Measurements from ENCODE around the gene LTC4S. TPM values are rescaled to one million over a fixed set of nuclear protein-coding genes. Genes with fewer than 3 reads are reported as not detected.

Gene LTC4S
- total and polyA plus RNA-seq, 9 of the 15 experiments (the other 6 are each of a cell fraction or from before 2014, with no cell fraction given), result 0.17 to 0.77 (median 0.75) TPM; not detected in 6

DNA sequence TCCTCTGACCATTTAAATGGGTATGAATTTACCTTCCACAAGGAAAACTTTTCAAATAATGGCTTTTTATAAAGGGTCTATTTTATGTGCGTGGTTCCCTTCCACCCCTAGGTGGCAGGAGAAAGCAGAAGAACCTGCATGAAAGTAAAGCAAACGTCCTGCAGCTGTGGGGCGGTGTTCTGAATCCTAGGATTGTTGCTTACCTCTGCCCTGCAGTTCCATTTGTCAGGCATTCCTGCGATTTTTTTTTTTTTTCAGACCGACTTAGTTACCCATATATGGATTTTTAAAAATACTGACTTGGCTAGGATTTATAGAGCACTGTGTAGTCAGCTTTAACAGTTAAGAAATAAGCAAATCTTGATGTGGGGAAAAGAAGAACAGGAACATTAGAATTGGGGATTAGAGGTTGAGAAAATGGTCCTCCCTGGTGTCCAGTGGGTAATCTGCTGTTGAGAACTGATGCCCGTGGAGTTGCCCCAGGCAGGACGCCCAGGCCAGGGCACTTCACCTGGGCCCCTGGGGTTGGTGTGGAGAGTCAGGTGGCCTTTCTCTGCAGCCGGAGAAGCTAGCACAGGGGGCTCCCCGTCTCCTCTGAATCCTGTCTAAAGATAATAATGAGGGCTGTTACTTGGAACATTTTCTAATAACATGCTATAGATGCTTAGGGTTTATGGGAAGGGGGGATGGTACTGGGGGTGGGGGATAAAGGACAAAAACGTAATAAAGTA is 30.4 kb upstream of the LTC4S start (continued):
- TF ChIP-seq, protein P1, sequence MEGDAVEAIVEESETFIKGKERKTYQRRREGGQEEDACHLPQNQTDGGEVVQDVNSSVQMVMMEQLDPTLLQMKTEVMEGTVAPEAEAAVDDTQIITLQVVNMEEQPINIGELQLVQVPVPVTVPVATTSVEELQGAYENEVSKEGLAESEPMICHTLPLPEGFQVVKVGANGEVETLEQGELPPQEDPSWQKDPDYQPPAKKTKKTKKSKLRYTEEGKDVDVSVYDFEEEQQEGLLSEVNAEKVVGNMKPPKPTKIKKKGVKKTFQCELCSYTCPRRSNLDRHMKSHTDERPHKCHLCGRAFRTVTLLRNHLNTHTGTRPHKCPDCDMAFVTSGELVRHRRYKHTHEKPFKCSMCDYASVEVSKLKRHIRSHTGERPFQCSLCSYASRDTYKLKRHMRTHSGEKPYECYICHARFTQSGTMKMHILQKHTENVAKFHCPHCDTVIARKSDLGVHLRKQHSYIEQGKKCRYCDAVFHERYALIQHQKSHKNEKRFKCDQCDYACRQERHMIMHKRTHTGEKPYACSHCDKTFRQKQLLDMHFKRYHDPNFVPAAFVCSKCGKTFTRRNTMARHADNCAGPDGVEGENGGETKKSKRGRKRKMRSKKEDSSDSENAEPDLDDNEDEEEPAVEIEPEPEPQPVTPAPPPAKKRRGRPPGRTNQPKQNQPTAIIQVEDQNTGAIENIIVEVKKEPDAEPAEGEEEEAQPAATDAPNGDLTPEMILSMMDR (IDR thresholded peaks at IDR 0.05 in 2 of 3, conservative IDR thresholded peaks at IDR 0.05 in 1 of 3; ENCODE audit: insufficient read depth in 2 of 3, low read depth in 1 of 3, low read length in 3 of 3), result peak; percentile 87 to 99 (median 98)
- TF ChIP-seq PPARD (CRISPR knock-in tag; IDR thresholded peaks at IDR 0.05) (no peak), WHSC1 (IDR thresholded peaks at IDR 0.05; ENCODE audit: low read length) (no peak), NFRKB (IDR thresholded peaks at IDR 0.05; ENCODE audit: low read depth) (no peak), KAT2B (IDR thresholded peaks at IDR 0.05; ENCODE audit: low read depth, low read length) (no peak), NR2C2 (CRISPR knock-in tag; IDR thresholded peaks at IDR 0.05) (no peak), NR2C2 (tag; IDR thresholded peaks at IDR 0.05) (no peak), RAD21 (CRISPR knock-in tag; conservative IDR thresholded peaks at IDR 0.05 in 1 of 2, IDR thresholded peaks at IDR 0.05 in 1 of 2) (peak; percentile 73 to 79)
- TF ChIP-seq, protein P2, sequence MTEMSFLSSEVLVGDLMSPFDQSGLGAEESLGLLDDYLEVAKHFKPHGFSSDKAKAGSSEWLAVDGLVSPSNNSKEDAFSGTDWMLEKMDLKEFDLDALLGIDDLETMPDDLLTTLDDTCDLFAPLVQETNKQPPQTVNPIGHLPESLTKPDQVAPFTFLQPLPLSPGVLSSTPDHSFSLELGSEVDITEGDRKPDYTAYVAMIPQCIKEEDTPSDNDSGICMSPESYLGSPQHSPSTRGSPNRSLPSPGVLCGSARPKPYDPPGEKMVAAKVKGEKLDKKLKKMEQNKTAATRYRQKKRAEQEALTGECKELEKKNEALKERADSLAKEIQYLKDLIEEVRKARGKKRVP (CRISPR knock-in tag; IDR thresholded peaks at IDR 0.05), result no peak
- TF ChIP-seq, protein P3, sequence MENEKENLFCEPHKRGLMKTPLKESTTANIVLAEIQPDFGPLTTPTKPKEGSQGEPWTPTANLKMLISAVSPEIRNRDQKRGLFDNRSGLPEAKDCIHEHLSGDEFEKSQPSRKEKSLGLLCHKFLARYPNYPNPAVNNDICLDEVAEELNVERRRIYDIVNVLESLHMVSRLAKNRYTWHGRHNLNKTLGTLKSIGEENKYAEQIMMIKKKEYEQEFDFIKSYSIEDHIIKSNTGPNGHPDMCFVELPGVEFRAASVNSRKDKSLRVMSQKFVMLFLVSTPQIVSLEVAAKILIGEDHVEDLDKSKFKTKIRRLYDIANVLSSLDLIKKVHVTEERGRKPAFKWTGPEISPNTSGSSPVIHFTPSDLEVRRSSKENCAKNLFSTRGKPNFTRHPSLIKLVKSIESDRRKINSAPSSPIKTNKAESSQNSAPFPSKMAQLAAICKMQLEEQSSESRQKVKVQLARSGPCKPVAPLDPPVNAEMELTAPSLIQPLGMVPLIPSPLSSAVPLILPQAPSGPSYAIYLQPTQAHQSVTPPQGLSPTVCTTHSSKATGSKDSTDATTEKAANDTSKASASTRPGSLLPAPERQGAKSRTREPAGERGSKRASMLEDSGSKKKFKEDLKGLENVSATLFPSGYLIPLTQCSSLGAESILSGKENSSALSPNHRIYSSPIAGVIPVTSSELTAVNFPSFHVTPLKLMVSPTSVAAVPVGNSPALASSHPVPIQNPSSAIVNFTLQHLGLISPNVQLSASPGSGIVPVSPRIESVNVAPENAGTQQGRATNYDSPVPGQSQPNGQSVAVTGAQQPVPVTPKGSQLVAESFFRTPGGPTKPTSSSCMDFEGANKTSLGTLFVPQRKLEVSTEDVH (IDR thresholded peaks at IDR 0.05; ENCODE audit: low read depth, partially characterized antibody), result peak; percentile 21

All from K562 (cell line).